ENCODE results near the gene DDR2. TPM values are rescaled to one million over a fixed set of nuclear protein-coding genes. Genes with fewer than 3 reads are reported as not detected.
A peak's percentile ranks its signal among the peaks of the same experiment; 100 is the strongest.
"Not testable (repeated sequence)": the region's sequence is repeated elsewhere in the genome, so short reads cannot be mapped to it uniquely, and the experiment has no call there.

DDR2 gene
- 10 to 100 TPM; 17.5 to 91.3 (median 26.7) TPM for polyA plus RNA-seq (ENCODE audit: insufficient read length in 4 of 4)

GRCh38 chr1:162632217-162632666 is at the start of gene DDR2:
DDR2 (plus strand) TSS chr1:162632464; CDS start chr1:162719064, 86,600 bp downstream.
- DNase-seq (ENCODE audit: low read depth in 4 of 4, low spot score in 3 of 4), result peak in 1 of 4 donors; percentile 55

- not testable (repeated sequence) for DNase-seq (ENCODE audit: low read depth in 4 of 4, low spot score in 3 of 4)
Measured at GRCh38 chr1:162582901-162583300, 49.4 kb upstream of the DDR2 start.

- DNase-seq (ENCODE audit: low read depth in 4 of 4, low spot score in 3 of 4), result not testable (repeated sequence)
Measured at GRCh38 chr1:162585101-162585500, 47.2 kb upstream of the DDR2 start.

- DNase-seq (ENCODE audit: low read depth in 4 of 4, low spot score in 3 of 4), result no peak
Measured at GRCh38 chr1:162587347-162587746, 44.9 kb upstream of the DDR2 start.

- DNase-seq (ENCODE audit: low read depth in 4 of 4, low spot score in 3 of 4), result no peak
Measured at GRCh38 chr1:162587761-162588260, 44.5 kb upstream of the DDR2 start.

GRCh38 chr1:162590101-162590500 is 42.2 kb upstream of the DDR2 start:
- no peak for DNase-seq (ENCODE audit: low read depth in 4 of 4, low spot score in 3 of 4)

GRCh38 chr1:162590686-162591085 is 41.6 kb upstream of the DDR2 start:
- no peak for DNase-seq (ENCODE audit: low read depth in 4 of 4, low spot score in 3 of 4)

GRCh38 chr1:162596514-162597170 is 35.6 kb upstream of the DDR2 start:
- no peak for DNase-seq (ENCODE audit: low read depth in 4 of 4, low spot score in 3 of 4)

GRCh38 chr1:162599451-162599850 is 32.8 kb upstream of the DDR2 start:
- no peak for DNase-seq (ENCODE audit: low read depth in 4 of 4, low spot score in 3 of 4)

GRCh38 chr1:162603117-162603516 is 29.1 kb upstream of the DDR2 start:
- DNase-seq (ENCODE audit: low read depth in 4 of 4, low spot score in 3 of 4), result not testable (repeated sequence)

- no peak for DNase-seq (ENCODE audit: low read depth in 4 of 4, low spot score in 3 of 4)
Measured at GRCh38 chr1:162605225-162605927, 26.9 kb upstream of the DDR2 start.

GRCh38 chr1:162609306-162609705 is 23.0 kb upstream of the DDR2 start:
- DNase-seq (ENCODE audit: low read depth in 4 of 4, low spot score in 3 of 4), result no peak

- DNase-seq (ENCODE audit: low read depth in 4 of 4, low spot score in 3 of 4), result no peak
Measured at GRCh38 chr1:162612606-162613400, 19.5 kb upstream of the DDR2 start.

GRCh38 chr1:162616848-162617247 is 15.4 kb upstream of the DDR2 start:
- DNase-seq (ENCODE audit: low read depth in 4 of 4, low spot score in 3 of 4), result no peak

- DNase-seq (ENCODE audit: low read depth in 4 of 4, low spot score in 3 of 4), result no peak
Measured at GRCh38 chr1:162617513-162617912, 14.8 kb upstream of the DDR2 start.

GRCh38 chr1:162619076-162619475 is 13.2 kb upstream of the DDR2 start:
- DNase-seq (ENCODE audit: low read depth in 4 of 4, low spot score in 3 of 4), result no peak

GRCh38 chr1:162621256-162621655 is 11.0 kb upstream of the DDR2 start:
- no peak for DNase-seq (ENCODE audit: low read depth in 4 of 4, low spot score in 3 of 4)

- no peak for DNase-seq (ENCODE audit: low read depth in 4 of 4, low spot score in 3 of 4)
Measured at GRCh38 chr1:162625679-162626078, 6.6 kb upstream of the DDR2 start.

GRCh38 chr1:162626094-162626493 is 6.2 kb upstream of the DDR2 start:
- no peak for DNase-seq (ENCODE audit: low read depth in 4 of 4, low spot score in 3 of 4)

GRCh38 chr1:162626761-162627160 is 5.5 kb upstream of the DDR2 start:
- no peak for DNase-seq (ENCODE audit: low read depth in 4 of 4, low spot score in 3 of 4)

GRCh38 chr1:162627662-162628296 is 4.5 kb upstream of the DDR2 start:
- DNase-seq (ENCODE audit: low read depth in 4 of 4, low spot score in 3 of 4), result no peak

Measured in left renal pelvis (tissue), 4 donors.